Measurements from ENCODE around the gene SGK2.
"Not testable (repeated sequence)": the region's sequence is repeated elsewhere in the genome, so short reads cannot be mapped to it uniquely, and the experiment has no call there.

The SGK2 gene

GRCh38 chr20:43564993-43565757 is 6.3 kb downstream of the SGK2 start:
- DNase-seq = no peak

- DNase-seq = no peak
These were observed 6.9 kb downstream of the SGK2 start for GRCh38 chr20:43565758-43566104.

DNA sequence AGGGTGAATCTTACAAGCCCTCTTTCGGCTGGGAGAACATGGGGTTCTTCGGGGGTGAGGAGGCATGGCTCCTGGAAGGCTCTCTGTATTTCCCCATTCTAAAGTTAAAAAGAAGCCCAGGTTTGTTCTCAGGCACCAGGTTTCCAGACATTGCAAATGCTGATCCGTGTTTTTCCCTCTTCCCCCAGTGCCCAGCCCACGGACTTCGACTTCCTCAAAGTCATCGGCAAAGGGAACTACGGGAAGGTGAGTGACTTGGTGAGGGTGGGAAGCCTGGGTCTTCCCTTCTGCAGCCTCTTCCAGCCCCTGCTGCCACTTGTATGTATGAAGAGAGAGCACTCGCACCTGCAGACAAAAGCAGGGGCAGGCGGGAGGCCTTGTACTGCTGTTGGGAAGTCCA is 8.7 kb downstream of the SGK2 start:
- DNase-seq = no peak

DNA sequence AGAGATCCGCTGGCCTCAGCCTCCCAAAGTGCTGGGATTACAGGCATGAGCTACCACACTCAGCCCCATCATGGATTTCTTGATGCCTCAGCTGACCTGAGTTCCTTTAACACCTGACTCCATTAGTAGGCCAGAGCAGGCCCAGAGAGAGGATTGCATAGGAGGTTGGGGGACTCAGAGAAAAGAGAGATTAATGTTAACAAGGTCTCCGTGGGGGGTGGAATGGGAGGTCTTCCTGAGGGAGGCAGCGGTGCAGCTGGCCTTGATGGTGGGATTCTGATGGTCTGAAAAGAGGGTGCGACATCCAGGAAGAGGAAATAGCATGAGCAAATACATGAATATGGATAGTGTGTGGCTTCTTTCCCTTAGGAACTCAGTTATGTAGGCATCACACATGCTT is 9.9 kb downstream of the SGK2 start:
- no peak for DNase-seq

- no peak for DNase-seq
These were observed 10.5 kb downstream of the SGK2 start for GRCh38 chr20:43569282-43569681.

DNA sequence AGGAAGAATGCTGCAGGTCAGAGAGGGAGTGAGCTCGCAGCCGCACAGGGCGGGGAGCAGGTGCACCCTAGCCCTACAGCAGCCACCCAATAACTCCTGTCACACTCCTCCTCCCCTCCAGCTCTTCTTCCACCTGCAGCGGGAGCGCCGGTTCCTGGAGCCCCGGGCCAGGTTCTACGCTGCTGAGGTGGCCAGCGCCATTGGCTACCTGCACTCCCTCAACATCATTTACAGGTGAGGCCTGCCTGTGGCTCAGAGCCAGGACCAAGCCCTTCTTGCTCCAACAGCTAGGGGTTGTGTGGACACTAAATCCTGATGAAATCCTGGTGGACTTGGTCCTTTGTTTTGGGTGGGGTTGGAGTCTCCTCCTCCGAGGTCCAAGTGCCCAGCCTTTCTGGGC is 11.7 kb downstream of the SGK2 start:
- no peak for DNase-seq

GRCh38 chr20:43571310-43571709 is 12.5 kb downstream of the SGK2 start:
- DNase-seq = no peak

DNA sequence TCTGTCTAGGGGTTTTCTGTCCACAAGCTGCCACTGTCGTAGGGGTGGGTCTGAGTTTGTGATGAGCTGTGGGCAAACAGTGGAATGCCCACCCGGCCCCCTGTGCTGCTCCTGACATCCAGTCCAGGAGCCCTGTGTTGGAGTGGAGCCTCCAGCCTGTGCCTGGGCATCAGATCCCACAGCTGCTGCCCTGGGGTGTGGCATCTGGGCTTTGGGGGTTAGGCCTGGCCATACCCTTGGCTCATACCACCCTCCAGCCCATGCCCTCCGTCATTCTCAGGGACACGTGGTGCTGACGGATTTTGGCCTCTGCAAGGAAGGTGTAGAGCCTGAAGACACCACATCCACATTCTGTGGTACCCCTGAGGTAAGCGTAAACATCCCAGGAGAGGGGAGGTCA is 12.9 kb downstream of the SGK2 start:
- no peak for DNase-seq

DNA sequence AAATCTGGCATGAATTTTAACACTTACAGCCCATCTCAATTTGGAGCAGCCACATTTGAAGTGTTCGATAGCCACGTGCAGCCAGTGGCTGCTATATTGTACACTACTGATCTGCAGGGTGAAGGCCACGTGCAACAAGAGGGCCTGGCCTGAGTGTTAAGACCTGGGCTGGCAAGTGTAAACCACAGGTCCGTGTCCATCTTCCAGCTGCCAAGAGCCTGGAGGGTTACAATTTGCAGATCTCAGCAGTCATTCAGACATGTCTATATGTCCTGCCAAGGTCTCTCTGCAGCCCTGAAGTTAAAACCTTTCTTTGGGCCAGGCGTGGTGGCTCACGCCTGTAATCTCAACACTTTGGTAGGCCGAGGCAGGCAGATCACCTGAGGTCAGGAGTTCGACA is 14.1 kb downstream of the SGK2 start:
- no peak for DNase-seq

DNA sequence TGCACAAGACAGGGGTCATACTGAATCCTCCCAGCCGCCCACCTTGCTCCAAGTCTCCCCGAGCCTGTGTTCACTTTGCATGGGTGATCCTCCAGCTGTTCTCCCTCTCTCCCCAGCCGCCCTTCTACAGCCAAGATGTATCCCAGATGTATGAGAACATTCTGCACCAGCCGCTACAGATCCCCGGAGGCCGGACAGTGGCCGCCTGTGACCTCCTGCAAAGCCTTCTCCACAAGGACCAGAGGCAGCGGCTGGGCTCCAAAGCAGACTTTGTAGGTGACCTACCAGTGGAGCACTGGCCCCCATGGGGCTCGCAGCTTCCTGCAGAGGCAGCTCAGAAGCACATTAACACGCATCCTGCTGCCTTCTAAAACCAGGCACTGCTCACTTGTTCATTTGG is 17.3 kb downstream of the SGK2 start:
- DNase-seq = no peak

GRCh38 chr20:43579861-43580793 is 21.3 kb downstream of the SGK2 start:
- no peak for DNase-seq

DNA sequence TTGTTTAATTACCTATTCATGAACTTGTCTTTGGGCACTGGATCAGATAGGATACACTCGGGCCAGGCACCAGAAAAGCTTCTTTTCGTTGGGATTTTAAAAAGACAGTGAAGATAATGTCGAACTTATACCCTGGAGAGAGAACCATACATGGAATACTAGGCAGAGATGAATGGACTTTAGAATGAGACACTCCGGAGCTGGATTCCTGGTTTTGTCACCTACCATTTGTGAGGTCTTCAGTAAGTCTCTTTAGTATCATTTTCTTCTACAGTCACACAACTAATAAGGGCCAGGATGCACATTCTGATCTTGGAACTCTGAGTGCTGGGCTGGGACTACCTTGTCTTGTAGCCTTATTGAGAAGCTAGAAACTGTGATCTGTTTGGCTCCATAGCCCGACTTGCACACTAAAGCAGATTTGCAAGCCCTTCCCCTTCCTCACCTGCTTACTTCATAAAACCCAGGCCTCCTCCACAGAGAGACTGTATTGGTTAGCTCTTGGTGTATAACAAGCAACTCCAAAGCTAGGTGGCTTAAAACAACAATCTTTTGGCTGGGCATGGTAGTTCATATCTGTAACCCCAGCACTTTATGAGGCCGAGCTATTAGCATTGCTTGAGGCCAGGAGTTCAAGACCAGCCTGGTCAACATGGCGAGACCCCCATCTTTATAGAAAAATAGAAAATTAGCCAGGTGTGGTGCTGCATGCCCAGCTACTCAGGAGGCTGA is 24.5 kb downstream of the SGK2 start:
- DNase-seq = no peak

DNA sequence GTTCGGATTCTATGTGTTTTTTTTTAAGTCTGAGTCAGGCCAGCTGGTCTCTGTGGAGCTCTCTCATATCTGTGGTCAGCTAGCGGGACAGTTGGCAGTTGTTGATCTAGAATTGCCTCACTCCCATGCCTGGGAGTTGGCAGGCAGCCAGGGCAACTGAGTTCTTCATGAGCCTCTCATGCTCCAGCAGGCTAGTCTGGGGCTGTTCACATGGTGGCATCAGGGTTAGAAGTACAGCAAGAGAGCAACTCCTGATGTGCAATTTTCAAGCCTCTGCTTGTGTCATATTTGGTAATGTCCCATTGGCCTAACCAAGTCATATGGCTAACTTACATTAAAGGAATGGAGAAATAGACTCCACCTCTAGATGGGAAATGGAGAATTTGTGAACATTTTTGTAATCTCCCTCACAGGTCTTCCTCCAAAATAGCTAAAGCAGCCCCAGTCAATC is 25.2 kb downstream of the SGK2 start:
- DNase-seq = no peak

DNA sequence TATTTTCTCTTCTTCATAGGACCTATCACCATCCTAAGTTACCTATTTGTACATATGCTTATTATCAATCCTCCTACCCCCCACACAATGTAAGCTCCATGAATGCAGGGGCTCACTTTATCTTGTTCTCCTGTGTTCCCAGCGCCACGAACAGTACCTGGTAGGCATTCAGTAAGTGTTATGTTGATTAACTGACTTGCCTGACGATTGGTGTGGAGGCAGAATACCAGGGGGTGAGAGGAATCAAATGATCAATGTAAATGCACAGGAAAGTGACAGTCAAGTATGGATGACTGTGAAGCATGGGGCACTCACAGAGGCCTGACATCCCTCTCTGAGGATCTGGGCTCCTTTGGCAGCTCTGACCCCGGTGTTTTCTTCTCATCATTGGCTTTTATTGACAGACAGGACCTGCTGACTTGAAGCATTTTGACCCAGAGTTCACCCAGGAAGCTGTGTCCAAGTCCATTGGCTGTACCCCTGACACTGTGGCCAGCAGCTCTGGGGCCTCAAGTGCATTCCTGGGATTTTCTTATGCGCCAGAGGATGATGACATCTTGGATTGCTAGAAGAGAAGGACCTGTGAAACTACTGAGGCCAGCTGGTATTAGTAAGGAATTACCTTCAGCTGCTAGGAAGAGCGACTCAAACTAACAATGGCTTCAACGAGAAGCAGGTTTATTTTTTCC is 25.8 kb downstream of the SGK2 start:
- no peak for DNase-seq

DNA sequence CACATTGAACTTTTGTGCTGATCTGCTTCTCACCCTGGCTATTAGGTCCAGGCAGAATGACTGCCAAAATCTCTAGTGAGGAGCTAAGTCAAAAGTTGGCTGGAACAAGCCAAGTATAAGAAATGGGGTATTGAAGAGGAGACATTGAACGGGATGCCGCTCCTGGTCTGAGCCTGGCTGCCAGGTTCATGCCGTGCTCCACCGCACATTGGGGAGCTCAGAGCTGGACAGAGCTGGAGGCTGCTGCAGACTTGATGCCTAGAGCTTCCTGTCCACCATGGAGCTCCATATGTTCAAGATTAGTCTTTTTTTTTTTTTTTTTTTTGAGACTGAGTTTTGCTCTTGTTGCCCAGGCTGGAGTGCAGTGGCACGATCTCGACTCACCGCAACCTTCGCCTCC is 27.8 kb downstream of the SGK2 start:
- DNase-seq = no peak

DNA sequence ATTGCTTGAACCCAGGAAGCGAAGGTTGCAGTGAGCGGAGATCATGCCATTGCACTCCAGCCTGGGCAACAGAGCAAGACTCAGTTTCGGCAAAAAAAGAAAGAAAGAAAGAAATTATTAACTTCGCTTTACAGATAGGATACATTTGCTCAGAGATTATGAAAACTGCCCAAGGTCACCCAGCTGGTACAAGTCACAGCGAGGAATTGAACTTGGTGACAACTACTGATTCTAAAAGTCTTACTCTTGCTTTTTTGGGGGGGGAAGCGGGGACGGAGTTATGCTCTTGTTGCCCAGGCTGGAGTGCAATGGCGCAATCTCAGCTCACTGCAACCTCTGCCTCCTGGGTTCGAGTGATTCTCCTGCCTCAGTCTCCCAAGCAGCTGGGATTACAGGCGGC is 29.7 kb downstream of the SGK2 start:
- DNase-seq = not testable (repeated sequence)

- peak; percentile 30 for DNase-seq
These were observed 31.2 kb downstream of the SGK2 start for GRCh38 chr20:43590036-43590391.

DNA sequence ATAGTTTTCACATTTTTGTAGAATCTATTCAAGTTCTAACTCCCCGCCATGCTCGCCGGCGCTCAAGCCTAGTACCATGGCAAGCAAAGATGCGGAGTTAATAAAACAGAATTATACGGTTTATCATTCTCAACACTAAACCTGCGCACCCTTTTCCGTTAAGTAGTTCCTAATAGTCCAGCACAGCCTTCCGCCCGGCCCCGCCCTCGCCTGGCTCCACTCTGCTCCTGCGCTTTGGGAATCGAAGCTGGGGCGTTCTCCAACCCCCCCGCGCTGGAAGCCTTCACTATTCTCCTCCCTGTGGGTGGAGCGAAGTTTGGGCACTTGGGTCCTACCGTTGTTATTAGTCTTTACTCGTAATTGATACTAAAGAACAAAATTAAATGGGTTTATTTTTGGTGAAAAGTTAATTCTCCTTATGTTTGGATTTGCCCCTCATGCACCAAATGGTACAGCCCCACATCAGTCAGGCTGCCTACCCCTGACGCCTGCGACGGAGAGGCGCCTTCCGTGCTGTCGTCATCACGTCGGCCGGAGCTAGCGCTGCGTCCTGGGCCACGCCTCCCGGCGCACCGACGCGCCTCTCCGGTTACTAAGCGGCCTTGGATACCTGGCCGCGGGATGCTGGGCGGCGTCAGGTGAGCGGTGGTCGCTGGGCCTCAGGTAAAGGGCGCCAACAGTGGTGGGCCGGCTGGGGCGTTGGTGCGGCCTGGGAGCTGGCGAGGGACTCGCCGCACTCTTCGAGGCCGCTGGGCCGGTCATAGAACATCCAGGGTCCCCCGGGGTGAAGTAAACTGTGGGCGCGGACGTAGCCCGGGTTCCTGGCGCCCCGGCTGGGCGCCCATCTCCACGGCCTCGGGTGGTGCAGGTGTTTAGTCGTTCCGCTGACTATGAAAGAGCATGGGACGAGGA is 31.8 kb downstream of the SGK2 start, which contains the start of gene IFT52:
TSS of gene IFT52 (plus strand) at position 546 of the 912 bp plus-strand sequence. CDS start 3,762 bp downstream, outside the sequence.
- DNase-seq = peak; percentile 92

DNA sequence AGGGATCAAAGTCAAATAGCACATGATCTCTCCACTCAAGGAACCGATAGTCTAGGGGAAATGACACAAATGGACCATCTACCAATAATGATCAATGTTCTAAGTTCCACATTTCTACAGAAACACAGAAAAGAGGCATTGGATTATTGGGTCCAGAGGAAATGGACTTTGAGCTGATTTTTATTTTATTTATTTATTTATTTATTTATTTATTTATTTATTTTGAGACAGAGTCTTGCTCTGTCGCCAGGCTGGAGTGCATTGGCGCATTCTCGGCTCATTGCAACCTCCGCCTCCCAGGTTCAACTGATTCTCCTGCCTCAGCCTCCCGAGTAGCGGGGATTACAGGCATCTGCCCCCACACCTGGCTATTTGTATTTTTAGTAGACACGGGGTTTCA is 43.1 kb downstream of the SGK2 start:
- not testable (repeated sequence) for DNase-seq

DNA sequence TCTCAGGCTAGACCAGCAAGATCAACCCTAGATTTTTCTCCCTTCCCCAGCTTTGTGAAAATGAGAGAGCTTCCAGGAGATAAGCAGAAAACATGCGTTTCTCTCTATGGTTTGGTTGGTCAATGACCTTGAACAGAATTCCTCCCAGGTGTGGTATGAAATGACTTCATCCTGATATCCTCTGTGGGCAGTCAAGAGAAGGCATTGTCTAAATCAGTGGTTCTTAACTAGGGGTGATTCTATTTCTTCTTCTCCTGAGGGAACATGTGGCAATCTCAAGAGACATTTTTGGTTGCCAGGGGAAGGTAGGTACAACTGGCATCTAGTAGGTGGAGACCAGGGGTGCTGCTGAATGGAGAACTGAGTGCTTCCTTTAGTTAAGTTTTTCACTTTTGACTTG is 44.3 kb downstream of the SGK2 start:
- no peak for DNase-seq

DNA sequence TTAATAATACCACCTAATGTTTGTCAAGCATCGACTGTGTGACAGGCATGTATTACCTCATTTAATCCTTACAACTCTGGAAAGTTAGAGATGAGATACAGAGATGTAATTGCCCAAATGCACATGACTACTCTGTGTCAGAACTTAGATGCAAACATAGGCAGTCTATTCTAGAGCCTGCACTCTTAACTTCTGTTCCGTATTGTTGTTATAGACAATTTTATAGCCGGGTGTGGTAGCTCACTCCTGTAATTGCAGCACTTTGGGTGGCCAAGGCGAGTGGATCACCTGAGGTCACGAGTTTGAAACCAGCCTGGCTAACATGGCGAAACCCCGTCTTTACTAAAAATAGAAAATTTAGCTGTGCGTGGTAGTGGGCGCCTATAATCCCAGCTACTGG is 46.9 kb downstream of the SGK2 start:
- no peak for DNase-seq

DNA sequence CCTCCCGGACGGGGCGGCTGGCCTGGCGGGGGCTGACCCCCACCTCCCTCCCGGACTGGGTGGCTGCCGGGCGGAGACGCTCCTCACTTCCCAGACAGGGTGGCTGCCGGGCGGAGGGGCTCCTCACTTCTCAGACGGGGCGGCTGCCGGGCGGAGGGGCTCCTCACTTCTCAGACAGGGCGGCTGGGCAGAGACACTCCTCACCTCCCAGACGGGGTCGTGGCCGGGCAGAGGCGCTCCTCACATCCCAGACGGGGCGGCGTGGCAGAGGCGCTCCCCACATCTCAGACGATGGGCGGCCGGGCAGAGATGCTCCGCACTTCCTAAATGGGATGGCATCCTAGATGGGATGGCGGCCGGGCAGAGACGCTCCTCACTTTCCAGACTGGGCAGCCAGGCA is 48.5 kb downstream of the SGK2 start:
- not testable (repeated sequence) for DNase-seq
